CD4-positive, alpha-beta T cell treated with Interferon alpha-2 for 1 hour (primary cell): ENCODE data around the gene ARID3B.
"Not testable (repeated sequence)": the region's sequence is repeated elsewhere in the genome, so short reads cannot be mapped to it uniquely, and the experiment has no call there.

ENCODE experiments used
- DNase-seq, 2 donors: peaks; one replicate each; pipeline ENCODE4 v3.0.0-alpha.2; 2020 to 2022

ARID3B gene, protein sequence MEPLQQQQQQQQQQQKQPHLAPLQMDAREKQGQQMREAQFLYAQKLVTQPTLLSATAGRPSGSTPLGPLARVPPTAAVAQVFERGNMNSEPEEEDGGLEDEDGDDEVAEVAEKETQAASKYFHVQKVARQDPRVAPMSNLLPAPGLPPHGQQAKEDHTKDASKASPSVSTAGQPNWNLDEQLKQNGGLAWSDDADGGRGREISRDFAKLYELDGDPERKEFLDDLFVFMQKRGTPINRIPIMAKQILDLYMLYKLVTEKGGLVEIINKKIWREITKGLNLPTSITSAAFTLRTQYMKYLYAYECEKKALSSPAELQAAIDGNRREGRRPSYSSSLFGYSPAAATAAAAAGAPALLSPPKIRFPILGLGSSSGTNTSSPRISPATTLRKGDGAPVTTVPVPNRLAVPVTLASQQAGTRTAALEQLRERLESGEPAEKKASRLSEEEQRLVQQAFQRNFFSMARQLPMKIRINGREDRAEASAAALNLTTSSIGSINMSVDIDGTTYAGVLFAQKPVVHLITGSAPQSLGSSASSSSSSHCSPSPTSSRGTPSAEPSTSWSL

DNA sequence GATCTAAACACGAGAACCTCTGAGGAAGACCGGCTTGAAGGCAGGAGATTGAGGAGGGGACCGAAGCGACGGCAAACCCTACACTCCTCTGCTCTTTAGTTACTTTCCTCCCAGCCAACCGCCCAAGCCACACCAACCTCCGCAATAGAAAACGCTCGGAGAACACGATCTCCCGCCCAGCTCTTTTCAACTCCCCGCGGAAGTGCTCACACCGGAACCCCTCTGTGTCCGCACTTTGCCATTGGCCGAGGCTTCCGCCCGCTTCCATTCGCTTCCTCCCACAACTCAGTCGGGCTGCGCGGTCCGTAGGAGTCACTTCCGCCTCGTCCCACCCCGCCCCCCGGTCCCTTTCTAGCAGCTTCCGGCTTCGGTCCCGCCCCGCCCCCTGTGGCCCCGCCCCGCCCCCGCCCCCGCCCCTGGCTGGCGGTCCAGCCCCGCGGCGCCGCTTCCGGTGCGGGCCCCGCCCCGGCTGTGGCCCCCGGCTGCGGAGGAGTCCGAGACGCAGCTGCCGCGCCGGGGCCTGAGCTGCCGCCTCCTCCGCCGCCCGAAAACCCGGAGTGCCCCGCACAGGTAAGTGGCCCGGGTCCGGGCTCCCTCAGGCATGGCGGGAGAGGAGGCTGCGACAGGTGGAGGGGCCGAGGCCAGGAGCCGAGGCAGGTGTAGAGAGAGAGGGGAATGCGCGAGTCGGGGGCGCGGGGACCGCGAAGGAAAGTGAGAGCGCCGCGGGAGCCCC, at the start of gene ARID3B:
Gene ARID3B (plus strand): TSS at position 460 of the 733 bp plus-strand sequence. CDS start 2,717 bp downstream, outside the sequence.
- DNase-seq = peak; percentile 97

DNA sequence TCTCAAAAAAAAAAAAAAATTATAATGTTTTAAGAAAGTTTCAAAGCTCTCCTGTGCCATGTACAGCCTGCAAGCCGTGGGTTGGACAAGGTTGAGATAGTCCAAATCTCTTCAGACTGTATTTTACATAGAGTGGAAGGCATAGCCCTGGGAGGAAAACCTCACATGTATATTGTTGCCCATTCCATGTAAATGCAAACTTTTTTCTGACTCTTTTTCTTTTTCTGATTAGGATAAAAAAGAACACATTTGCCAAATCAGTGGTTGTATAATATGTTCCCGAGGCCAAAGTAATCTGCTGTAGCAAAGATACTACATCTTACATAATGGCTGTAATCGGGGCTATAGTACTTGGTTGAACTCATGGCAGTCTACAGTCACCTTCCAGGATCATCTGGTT, 44.4 kb upstream of the ARID3B start:
- DNase-seq = no peak

DNA sequence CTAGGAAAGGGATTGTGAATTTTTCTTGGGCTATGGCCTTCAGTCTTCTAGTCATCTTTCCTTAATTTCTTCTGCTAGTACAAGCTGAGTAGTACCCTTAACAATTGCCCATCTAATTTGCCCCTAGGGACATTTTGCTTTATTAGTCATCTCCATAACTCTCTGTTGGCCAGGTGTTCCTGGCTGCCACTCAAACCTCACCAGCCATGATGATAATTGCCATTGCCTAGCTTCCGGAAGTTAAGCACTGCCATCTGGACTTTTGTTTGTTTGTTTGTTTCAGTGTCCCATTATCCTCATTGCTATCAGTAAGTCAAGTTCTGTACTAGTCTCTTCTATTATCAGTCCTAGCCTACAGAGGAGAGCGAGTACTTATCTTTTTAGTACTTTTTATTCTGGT, 43.4 kb upstream of the ARID3B start:
- DNase-seq = no peak

DNA sequence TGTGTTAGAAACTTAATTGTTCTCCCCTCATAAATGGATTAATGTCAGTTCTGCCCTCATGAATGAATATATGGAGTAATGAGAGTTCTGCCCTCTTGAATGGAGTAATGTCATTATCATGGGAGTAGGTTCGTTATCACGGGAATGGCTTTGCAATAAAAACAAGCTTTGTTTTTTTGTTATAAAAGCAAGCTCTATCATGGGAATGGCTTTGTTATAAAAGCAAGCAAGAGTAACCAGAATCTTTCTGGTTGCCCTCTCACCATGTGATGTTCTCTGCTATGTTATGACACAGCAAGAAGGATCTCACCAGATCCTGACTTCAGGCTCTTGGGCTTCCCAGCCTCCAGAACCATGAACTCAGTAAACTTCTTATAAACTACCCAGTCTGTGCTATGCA, 41.7 kb upstream of the ARID3B start:
- no peak for DNase-seq

DNA sequence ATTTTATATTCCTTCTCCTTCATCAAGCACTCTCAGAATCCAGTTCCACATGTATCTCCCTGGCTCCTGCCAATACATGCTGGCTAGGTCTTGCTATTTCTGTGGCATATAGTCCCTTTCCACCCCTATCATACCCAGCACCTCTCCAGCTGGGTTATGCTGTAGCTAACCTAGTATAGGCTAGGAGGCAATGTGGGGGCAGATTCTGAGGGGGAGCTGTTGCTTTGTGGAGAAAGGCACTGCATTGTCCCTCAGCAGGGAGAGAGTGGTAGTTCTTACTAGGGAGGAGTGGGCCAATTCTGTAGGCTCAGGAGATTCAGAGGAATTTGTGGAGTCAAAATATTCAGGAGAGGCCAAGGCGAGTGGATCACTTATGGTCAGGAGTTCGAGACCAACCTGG, 40.6 kb upstream of the ARID3B start:
- no peak for DNase-seq

DNA sequence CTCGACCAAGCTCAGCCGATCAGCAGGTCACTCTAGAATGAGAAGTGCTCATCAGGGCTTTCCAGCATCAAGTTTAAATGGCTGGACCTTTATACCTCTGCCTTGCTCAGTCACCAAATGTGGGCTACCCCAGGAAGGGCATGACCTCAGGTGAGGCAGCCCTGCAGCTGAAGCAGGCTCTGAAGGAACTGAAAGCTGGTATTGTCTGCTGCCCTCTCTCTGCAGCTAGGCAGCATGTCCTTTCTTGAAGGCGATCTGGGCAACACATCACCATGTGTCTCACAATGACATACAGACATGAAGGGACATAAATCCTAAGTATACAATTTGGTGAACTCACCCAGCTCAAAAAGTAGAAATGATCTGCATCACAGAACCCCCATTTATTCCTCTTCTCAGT, 38.7 kb upstream of the ARID3B start:
- DNase-seq = no peak

DNA sequence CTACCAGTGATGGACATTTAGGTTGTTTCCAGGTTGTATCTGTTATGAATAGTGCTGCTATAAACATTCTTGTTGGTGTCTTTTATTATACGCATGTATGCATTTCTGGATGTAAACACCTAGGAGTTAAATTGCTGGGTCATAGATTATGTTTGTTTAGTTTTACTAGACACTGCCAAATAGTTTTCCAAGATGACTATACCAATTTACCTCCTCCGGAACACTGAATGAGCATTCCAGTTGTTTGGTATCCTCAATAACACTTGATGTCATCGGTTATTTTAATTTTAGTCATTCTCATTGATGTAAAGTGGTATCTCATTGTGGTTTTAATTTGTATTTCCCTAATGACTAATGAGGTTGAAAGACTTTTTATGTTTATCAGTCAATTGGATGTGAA, 36.6 kb upstream of the ARID3B start:
- DNase-seq = no peak

DNA sequence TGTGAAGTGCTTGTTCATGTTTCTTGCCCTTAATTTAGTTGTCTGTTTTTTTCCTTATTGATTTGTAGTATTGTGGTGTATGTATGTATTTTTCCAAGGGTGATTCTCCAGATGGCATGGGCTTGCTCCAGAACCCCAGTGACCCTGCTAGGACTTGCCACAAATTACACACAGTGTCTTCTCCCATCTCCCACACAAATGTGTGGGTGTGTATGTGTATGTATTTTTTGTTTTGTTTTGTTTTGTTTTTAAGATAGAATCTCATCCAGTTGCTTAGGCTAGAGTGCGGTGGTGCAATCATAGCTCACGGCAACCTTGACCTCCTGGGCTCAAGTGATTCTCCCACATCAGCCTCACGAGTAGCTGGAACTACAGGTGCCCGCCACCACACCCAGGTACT, 36.2 kb upstream of the ARID3B start:
- no peak for DNase-seq

DNA sequence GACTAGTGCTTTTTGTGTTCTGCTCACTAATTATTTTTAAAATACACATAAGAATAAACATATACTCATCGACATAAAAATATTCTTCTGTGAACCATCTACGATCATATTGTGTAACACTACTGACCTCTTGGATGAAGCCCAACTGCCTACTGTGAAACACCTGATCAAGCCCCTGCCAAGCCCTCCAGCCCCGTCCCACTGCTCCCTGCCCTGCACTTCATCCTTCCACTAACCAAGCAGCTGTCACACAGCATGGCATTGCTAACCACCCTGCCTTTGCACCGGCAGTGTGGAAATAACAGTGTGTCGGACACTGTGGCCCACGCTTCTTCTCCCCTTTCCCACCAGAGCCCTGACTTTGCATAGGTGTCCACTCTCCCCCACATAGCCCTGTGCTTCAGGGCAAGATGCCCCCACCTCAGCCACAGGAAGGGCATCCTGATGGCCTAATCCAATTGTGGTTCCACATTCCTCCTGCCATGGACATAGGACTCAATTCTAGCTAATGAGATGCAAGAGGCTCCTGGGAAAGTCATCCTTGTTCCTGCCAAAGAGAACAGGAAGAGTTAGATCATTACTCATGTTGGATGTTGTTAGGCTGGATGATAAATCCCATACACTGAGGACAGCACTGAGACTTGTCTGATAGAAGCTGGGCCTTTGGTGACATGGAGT, 35.0 kb upstream of the ARID3B start:
- DNase-seq = no peak

DNA sequence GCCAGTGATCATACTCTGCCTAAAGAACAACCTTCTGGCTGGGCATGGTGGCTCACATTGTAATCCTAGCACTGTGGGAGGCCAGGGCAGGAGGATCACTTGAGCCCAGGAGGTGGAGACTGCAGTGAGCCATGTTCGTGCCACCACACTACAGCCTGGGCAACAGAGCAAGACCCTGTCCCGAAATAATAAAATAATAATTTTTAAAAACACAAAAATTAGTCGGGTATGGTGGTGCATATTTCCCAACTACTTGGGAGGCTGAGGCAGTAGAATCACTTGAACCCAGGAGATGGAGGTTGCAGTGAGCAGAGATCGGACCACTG, 34.5 kb upstream of the ARID3B start:
- DNase-seq = no peak

DNA sequence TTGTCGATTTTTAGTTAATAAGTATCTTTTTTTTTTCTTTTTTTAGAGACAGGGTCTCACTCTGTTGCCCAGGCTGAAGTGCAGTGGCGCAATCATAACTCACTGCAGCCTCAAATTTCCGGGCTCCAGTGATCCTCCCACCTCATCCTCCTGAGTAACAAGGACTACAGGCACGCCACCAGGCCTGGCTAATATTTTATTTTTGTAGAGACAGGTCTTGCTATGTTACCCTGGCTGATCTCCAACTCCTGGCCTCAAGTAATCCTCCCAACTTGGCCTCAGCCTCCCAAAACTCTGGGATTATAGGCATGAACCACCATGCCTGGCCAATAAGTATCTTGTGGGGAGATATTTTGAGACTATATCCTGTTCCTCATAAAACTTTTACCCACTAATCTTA, 29.4 kb upstream of the ARID3B start:
- no peak for DNase-seq

DNA sequence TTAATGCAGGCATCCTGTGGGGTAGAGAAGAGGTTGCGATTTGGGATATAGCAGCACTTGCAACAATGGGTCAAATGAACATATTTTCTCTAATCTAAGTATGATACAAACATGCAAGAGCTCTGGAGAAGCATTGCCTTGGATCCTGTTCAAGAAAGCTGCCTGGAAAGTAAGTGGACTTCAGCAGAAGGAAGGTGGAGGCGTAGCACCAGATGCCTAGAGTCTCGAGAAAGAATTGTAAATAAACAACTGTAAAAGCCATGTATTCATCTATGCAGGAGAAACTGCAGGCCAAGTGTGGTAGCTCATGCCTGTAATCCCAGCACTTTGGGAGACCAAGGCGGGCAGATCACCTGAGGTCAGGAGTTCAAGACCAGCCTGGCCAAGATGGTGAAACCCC, 27.0 kb upstream of the ARID3B start:
- DNase-seq = not testable (repeated sequence)

DNA sequence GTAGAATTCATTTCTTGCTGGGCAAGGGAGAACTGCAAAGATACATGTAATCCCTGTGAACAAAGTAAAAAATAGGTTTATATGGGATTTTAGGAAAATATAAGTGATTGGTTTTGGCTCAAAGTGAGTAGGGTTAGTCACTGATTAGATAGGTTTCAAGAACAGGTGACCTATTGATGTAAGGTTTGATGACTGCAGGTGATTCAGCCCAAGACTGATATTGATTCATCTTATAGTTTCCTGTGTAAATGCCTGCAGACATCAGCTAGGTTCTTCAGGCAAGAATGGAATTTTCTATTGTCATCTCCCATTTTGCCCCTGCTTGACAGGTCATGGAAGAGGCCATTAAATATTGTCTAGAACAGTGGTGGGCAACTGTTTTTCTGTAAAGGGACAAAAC, 23.9 kb upstream of the ARID3B start:
- DNase-seq = no peak

DNA sequence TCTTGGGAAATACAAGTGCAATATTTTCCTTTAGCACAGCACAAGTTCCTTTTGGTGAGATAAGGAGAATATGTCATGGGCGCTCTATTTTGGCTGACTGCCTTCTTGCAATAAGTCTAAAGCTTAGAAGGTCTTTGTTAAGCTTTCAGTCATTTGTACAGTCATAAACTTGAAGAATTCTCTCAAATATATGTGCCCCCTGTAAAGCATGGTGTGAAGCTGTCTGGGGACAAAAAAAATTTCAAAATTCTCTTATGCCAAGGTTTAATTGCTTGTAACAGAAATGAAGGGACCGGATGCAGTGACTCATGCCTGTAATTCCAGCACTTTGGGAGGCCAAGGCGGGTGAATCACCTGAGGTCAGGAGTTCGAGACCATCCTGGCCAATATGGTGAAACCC, 21.7 kb upstream of the ARID3B start:
- no peak for DNase-seq

DNA sequence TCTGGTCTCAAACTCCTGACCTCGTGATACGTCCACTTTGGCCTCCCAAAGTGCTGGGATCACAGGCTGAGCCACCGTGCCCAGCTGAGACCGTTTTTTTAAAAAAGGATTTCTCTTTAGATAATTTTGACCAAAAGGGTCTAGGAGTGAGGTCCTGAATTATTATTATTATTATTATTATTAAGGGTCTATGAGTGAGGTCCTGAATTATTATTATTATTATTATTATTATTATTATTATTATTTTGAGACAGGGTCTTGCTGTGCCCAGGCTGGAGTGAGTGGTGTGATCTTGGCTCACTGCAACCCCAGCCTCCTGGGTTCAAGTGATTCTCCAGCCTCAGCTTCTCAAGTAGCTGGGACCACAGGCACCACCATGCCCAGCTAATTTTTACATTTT, 20.6 kb upstream of the ARID3B start:
- no peak for DNase-seq

DNA sequence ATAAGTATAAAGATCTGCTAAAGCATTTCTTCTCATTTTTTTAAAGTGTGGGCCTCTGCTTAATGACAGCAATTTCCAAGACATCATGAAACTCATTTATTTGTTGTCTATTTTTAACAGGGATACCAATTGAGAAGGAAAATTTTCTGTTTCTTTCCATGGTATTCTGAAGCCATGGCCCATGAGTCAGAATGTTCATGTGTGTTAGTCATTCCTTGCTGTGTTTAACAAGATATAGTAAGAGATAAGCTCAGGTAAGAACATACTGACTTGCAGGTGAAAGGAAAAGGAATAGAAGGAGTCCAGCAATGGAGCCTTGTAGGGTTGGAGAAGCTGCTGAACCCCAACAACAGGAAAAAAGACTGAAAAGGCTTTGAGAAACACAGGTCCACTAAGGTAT, 17.0 kb upstream of the ARID3B start:
- no peak for DNase-seq

DNA sequence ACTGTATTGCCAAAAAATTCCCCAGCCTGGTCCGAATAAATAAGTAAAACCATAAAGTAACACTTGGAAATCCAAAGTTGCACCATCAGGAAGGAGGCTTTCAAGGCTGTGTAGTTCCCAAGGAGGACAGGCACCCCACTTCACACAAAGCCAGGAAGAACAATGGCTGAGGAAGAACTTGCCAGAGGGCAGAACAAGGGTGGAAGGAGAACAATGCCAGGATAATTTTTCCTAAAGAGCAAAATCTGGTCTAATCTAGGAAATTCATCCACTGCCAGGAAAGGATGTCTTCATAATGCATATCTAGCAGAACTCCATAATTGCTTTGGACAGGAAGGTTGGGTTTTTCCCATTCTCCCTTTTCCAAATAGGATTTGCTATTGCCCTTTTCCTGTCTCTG, 15.7 kb upstream of the ARID3B start:
- DNase-seq = no peak

DNA sequence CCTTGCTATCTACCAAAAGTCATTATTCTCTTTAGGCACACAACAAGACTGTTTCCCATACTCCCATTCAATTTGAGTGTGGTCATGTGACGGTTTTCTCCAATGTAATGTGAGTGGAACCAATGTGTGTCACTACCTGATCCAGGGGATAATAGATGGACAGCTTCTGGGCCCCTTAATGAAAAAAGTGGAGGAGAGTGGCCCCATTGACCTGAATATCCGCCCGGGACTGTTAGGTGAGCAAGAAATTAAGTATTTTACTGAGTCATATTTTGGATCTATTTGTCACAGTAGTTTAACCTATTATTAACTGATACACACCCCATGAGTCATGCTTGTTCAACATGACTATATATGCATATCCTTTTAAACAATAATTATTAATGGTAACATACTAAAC, 15.1 kb upstream of the ARID3B start:
- DNase-seq = no peak

DNA sequence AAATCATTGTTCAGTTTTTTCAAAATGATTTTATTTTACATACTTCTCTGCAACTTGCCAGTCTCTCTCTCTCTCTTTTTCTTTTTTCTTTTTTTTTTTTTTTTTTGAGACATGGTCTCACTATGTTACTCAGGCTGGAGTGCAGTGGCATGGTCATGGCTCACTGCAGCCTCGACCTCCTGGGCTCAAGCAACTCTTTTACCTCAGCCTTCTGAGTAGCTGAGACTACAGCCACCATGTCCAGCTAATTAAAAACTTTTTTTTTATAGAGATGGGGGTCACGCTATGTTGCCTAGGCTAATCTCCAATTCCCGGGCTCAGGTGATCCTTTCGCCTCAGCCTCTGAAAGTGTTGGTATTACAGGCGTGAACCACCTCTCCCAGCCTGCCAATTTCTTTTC, 12.1 kb upstream of the ARID3B start:
- no peak for DNase-seq

DNA sequence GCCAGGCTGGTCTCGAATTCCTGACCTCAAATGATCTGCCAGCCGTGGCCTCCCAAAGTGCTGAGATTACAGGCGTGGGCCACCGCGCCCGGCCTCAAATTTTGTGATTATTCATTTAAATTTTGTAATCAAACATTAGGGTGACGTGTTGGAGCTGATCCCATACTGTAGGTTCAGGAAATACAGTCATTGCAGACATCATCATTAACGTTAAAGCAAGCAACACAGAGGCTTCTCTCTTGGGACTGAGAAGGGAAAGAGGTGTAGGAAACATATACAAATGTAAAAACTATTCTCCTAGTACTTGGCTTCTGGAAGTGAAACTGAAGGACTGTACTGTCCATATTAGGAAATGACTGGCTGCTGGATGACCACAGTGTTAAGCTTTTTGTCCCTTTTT, 11.1 kb upstream of the ARID3B start:
- DNase-seq = peak in 1 of 2 donors; percentile 9

DNA sequence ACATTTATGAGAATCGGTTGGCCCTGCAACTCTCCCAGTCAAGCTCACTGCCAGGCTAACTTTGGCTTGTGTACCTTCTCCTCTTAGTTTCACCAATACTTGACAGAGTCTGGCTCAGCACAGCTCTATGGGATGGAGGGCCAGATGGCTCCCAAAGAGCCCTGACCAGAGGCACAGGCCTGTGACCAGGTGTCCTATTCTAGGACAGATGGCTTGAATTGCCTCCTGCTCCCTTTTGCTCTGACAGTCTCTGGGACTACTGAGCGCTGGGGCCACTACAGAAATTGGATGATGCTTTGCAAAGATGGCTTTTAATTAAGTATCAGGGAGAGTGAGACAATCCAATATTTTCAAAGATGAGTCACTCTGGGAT, 10.3 kb upstream of the ARID3B start:
- DNase-seq = no peak

DNA sequence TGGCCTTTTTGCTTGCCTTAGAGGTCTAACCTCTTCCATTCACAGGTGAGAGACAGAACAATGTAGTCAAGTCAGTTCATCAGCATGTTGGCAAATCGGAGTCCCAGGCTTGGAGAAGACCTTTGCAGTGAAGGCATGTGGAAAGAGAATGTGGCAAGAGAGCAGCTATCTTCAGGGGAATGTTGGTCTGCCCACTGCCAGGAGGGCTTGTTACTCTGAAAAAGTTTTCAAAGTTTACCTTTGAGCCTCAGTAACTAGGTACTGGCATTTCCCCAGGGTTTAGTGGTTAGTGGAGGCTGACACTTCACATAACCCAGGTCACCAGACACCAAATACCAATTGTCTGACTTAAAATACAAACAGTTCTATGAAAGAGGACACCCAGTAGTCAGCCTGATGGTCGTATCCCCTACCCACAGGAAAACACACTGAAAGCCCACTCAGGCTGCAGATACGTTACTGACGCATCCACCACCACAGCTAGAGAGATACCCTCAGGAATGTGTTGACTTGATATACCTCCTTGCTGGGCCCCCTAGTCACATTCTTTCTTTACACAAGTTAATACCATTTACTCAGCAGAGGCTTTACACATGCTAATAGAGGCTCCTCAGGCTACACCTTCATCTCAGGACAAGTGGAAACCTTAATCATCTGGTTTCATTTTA, 9.7 kb upstream of the ARID3B start:
- no peak for DNase-seq

DNA sequence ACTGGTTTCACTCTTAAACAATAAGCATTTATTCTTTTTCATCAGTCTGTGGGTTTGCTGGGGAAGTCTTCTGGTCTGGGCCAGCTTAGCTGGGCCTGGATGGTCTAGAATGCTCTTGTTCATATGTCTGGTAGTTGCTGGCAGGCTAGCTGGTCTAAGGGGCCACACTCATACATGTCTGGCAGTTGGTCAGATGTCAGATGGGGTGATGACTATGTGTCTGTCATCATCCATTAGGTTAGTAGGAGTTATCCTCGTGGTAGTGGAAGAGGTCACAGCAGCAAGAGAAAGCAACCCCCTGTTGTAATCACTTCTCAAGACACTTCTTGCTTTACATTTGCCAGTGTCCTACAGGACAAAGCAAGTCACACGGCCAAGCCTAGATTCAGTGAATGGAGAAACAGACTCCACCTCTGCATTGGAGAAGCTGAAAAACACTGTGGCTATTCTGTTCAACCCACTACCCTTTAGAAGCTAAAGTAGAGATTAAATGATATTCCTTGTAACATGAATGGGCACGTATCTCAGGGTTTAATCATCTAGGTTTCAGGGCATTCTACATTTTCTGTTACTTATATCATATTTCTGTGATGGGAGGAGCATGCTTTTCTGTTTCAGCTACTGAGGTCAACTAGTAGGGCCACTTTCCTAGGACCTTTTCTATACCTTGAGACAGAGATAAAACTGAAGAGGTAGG, 5.5 kb upstream of the ARID3B start:
- DNase-seq = no peak
